Progenitor cell of endocrine pancreas (in vitro differentiated cells): ENCODE measurements around the gene STARD9. TPM values are rescaled to one million over a fixed set of nuclear protein-coding genes. Genes with fewer than 3 reads are reported as not detected.

Experiments used
- DNase-seq: peaks from one replicate; pipeline ENCODE4 v3.0.0; 2021; ENCODE audit warnings: low spot score; ENCODE audit not compliant: unreplicated experiment
- H3K27ac Mint-ChIP-seq: 2 replicates; pipeline ENCODE4 v1.8.0; 2021; ENCODE audit warnings: mild to moderate bottlenecking, moderate library complexity, mixed read lengths
- H3K27me3 Mint-ChIP-seq: 2 replicates; pipeline ENCODE4 v1.8.0; 2021; ENCODE audit warnings: mixed read lengths
- H3K36me3 Mint-ChIP-seq: 2 replicates; pipeline ENCODE4 v1.8.0; 2022; ENCODE audit warnings: mixed read lengths; ENCODE audit not compliant: insufficient read depth
- H3K4me1 Mint-ChIP-seq: 2 replicates; pipeline ENCODE4 v1.8.0; 2021; ENCODE audit warnings: low read depth, mixed read lengths
- H3K4me3 Mint-ChIP-seq: 2 replicates; pipeline ENCODE4 v1.8.0; 2021; ENCODE audit warnings: low read depth, mild to moderate bottlenecking, moderate library complexity, mixed read lengths
- H3K9me3 Mint-ChIP-seq: 2 replicates; pipeline ENCODE4 v1.8.0; 2021; ENCODE audit warnings: low read depth, mixed read lengths
- total RNA-seq: library from RNA; stranded (reverse); gene quantifications from 2 replicates; pipeline ENCODE4 v1.2.1, GENCODE V29; 2021
- TF ChIP-seq, protein P1 (sequence below): fragments of 200-600 bp; sonication (generic); IDR thresholded peaks from one replicate; pipeline ENCODE4 v1.5.0; 2021; ENCODE audit warnings: antibody characterized with exemption, mild to moderate bottlenecking; ENCODE audit not compliant: unreplicated experiment

STARD9 gene
- total RNA-seq, 1 donor from 2014 or later: 1.8 TPM

DNA sequence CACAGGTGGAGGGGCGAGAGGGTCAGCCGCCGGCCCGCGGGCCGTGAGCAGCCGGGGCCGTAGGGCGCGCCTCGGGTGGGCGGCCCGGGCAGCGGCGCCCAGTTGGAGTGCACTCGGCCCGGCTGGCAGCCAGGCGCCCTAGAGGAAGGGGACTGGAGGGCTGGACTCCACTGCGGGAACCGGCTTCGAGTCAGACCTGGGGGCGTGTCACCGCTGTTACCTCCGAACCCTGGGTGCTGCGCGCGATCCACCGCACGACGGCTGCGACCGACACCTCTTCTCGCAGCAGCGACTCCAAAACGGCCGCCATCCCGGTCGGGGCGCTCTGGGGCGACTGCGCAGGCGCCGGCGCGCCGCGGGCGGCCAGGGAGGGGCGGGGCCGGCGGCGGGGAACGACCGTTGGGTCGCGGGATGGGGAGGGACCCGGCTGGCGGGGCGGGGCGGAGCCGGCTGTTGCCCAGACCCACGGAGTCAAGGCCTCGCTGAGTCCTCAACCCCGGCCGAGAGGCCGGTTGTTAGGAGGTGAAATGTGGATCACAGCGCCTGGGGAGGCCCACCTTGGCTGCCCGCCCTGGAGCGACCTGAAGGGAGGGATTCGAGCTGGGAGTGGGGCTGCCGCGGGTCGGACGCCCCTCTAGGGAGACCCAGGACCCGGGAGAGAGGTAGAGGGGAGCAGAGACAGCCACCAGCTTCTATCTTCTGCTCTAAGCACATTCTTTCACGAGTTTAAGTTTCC is 161.6 kb downstream of the STARD9 start, which contains the start of gene CDAN1:
CDAN1 (minus strand) TSS at position 336 of the 736 bp plus-strand sequence; CDS start at position 310, 26 bp downstream.
- H3K36me3 Mint-ChIP-seq: peaks cover 11% of the 10 kb centered on the region
- DNase-seq: peak; percentile 93
- H3K4me1 Mint-ChIP-seq: peaks cover 7% of the 10 kb centered on the region
- TF ChIP-seq, protein P1, sequence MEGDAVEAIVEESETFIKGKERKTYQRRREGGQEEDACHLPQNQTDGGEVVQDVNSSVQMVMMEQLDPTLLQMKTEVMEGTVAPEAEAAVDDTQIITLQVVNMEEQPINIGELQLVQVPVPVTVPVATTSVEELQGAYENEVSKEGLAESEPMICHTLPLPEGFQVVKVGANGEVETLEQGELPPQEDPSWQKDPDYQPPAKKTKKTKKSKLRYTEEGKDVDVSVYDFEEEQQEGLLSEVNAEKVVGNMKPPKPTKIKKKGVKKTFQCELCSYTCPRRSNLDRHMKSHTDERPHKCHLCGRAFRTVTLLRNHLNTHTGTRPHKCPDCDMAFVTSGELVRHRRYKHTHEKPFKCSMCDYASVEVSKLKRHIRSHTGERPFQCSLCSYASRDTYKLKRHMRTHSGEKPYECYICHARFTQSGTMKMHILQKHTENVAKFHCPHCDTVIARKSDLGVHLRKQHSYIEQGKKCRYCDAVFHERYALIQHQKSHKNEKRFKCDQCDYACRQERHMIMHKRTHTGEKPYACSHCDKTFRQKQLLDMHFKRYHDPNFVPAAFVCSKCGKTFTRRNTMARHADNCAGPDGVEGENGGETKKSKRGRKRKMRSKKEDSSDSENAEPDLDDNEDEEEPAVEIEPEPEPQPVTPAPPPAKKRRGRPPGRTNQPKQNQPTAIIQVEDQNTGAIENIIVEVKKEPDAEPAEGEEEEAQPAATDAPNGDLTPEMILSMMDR: peak; percentile 6
- no peaks in the 10 kb centered on the region for H3K27me3 Mint-ChIP-seq
- H3K27ac Mint-ChIP-seq: peak within 1 kb of the TSS; percentile 93
- H3K9me3 Mint-ChIP-seq: no peaks in the 10 kb centered on the region
- peak within 1 kb of the TSS; percentile 77 for H3K4me3 Mint-ChIP-seq

DNA sequence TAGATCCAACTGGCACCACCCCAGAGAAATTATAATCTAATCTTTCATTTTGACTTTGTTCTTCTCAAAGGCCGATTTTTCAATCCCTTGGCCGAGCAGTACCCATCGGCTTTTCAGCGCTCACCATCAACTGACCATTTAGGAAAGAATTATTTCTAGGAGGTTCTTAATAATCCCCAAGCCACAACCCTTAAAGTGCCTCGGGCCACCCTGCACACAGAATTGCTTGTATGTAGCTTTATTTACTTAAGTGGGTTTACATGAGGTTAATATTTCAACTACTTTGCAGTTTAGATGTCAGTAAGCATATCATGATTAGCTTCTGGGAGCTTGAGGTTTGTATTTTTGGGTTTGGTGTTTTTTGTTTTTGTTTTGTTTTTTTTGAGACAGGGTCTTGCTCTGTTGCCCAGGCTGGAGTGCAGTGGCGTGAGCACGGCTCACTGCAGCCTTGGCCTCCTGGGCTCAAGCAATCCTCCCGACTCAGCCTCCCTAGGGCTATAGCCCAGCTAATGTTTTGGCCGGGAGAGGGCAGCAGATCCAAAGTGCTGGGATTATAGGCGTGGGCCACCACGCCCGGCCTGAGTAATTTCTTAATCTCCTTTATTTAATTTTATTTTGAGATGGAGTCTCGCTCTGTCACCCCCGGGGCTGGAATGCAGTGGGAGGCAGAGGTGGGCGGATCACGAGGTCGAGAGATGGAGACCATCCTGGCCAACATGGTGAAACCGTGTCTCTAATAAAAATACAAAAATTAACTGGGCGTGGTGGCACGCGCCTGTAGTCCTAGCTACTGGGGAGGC is 162.3 kb downstream of the STARD9 start:
- no peak for DNase-seq
- TF ChIP-seq, protein P1: no peak
- H3K4me1 Mint-ChIP-seq: peaks cover 7% of the 10 kb centered on the region
- H3K4me3 Mint-ChIP-seq: peak overlapping the region; percentile 73
- H3K27me3 Mint-ChIP-seq: no peaks in the 10 kb centered on the region
- peak overlapping the region; percentile 93 for H3K27ac Mint-ChIP-seq
- H3K36me3 Mint-ChIP-seq: peaks cover 5% of the 10 kb centered on the region
- no peaks in the 10 kb centered on the region for H3K9me3 Mint-ChIP-seq

DNA sequence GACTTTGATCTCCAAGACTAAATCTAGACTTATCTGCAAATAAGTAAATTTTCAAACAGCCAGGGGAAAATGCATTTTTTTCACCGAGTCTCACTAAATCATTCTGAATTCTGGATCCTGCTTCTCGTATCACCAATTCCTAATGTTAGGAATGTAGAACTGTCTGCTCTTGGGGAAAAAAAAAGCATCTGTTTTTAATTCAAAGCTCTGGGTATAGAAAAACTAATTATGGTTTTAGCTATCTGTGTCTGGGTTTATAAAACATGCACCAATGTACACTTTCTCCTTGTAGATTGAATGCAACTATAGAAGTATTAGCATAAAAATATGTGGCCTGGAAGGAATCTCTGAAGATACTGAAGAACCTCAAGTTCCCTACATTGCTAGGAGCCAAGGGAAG is 166.3 kb downstream of the STARD9 start:
- TF ChIP-seq, protein P1: no peak
- DNase-seq: no peak
- Mint-ChIP-seq H3K27me3 (no peaks in the 10 kb centered on the region), H3K36me3 (peaks cover 3% of the 10 kb centered on the region), H3K4me3 (no peak overlapping the region), H3K9me3 (no peaks in the 10 kb centered on the region), H3K4me1 (peaks cover 4% of the 10 kb centered on the region), H3K27ac (peak overlapping the region; percentile 6)

- Mint-ChIP-seq H3K36me3 (peaks cover 3% of the 10 kb centered on the region), H3K9me3 (no peaks in the 10 kb centered on the region), H3K27me3 (no peaks in the 10 kb centered on the region), H3K4me3 (no peak overlapping the region), H3K4me1 (peaks cover 4% of the 10 kb centered on the region), H3K27ac (no peak overlapping the region)
- TF ChIP-seq, protein P1: no peak
- no peak for DNase-seq
These were observed 166.7 kb downstream of the STARD9 start for GRCh38 chr15:42742149-42742548.

GRCh38 chr15:42744195-42744594 is 168.8 kb downstream of the STARD9 start:
- H3K27me3 Mint-ChIP-seq: no peaks in the 10 kb centered on the region
- TF ChIP-seq, protein P1: no peak
- no peaks in the 10 kb centered on the region for H3K9me3 Mint-ChIP-seq
- H3K4me3 Mint-ChIP-seq: no peak overlapping the region
- H3K27ac Mint-ChIP-seq: no peak overlapping the region
- H3K36me3 Mint-ChIP-seq: peaks cover 3% of the 10 kb centered on the region
- no peak for DNase-seq
- no peaks in the 10 kb centered on the region for H3K4me1 Mint-ChIP-seq
